Activated CD8-positive, alpha-beta memory T cell treated with anti-CD3 and anti-CD28 coated beads for 4 hours (primary cell): ENCODE measurements around the gene GFI1B.
"Not testable (repeated sequence)": the region's sequence is repeated elsewhere in the genome, so short reads cannot be mapped to it uniquely, and the experiment has no call there.

Source experiments
- DNase-seq, 2 donors: peaks; one replicate each; pipeline ENCODE4 v3.0.0-alpha.2; 2020; ENCODE audit warnings: low read depth in 2 of 2

Gene GFI1B

GRCh38 chr9:132969783-132970182, 8.7 kb upstream of the GFI1B start:
- no peak for DNase-seq

- no peak for DNase-seq
Observed at GRCh38 chr9:132970324-132971062, 8.0 kb upstream of the GFI1B start.

- DNase-seq, result no peak
Observed at GRCh38 chr9:132973166-132973565, 5.3 kb upstream of the GFI1B start.

DNA sequence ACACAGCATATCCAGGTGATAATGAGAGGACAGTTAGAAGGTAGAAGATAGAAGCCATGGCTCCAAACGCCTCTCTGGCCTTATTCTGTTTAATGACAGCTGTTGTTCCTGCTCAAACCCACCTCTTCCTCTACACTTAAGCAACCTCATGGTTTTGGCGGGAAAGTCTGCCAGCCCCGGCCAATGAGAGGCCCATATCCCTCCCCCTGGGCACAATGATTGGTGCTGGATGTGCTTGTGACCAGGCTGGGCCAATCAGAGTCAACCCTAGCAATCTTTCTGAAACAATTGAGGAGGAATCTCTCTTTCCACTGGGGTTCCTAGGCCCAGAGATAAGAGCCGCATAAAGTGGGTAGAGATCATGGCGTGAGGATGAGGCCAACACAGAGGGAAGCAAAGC, 4.8 kb upstream of the GFI1B start:
- DNase-seq, result no peak

GRCh38 chr9:132975961-132976360, 2.5 kb upstream of the GFI1B start:
- no peak for DNase-seq

GRCh38 chr9:132976571-132976970, 1.9 kb upstream of the GFI1B start:
- no peak for DNase-seq

DNA sequence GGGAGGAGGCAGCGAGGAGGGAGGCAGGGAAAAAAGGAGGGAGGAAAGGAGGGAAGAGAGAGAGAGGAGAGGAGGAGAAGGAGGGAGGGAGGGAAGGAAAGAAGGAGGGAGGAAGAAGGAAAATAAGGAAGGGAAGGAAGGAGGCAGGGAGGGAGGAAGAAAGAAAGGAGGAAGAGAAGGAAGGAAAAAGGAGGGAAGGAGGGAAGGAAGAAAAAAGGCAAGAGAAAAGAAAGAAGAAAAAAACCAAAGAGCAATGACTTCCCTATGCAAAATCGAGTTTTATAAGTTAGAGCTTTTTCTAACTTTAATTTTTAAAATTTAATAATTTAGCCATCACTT, 413 bp upstream of the GFI1B start:
- DNase-seq, result no peak

GRCh38 chr9:132980157-132980556, 1.7 kb downstream of the GFI1B start:
- DNase-seq, result no peak

DNA sequence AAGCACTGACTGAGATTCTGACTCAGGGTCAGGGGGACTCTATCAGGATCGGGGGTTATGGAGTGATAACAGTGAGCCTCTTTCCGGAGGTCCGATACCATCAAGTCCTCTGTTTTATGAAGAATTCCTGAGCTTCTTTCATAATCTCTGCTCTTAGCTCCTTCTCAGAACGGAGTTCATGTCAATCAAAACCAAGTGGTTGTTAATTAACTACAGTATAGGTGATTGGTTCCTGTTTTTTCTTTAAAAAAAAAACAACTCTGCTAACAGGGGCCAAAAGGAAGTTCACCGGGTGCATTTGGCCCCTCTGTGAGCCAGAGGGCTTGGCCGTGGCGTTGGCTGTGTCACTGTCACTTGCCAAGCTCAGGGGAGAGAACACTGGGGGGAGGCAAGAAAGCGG, 4.0 kb downstream of the GFI1B start:
- DNase-seq, result no peak

GRCh38 chr9:132983491-132984201, 5.2 kb downstream of the GFI1B start:
- no peak for DNase-seq

GRCh38 chr9:132984202-132985070, 5.9 kb downstream of the GFI1B start:
- DNase-seq, result no peak

DNA sequence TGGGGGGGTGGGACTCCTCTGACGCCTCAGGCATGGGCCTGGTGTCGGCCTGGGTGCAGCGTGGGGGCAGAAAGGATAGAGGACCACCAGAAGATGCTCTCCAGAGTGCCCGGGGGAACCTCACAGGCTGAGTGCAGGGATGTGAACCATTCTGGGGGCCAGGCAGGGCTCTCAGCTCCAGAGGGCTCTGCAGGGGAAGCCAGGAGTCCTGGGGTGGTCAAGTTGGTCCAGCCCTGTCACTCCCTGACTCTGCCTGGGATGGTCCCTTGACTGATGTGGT, 6.5 kb downstream of the GFI1B start:
- no peak for DNase-seq

DNA sequence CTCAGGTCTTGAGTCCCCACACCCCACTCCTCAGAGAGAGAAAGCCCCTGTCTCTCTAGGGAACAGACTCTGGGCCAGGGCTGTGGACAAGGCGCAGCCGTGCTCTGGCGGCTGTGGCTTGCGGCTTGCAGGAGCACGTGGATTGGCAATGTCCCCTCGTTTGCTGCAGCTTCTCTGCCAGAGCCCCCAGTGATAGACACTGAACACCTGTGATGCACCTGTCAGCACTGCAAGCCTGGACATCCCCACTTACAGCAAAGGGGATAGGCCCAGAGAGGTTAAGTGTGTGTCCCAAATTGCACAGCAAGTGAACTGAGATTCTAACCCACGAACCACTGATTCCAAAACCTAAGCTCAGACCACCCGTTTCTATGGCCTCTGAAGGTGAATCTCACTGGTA, 7.0 kb downstream of the GFI1B start:
- DNase-seq, result no peak

DNA sequence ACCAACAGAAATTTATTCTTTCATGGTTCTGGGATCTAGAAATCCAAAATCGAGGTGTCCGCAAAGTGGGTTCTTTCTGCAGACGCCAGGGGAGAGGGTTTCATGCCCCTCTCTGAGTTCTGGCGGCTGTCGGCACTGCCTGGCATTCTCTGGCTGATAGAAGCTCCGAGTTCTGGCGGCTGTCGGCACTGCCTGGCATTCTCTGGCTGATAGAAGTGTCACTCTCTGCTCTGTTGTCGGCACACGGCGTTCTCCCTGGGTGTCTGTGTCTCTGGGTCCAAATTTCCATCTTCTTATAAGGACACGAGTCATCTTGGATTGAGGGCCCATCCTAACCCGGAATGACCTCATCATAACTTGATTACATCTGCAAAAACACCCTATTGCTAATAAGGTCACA, 7.6 kb downstream of the GFI1B start:
- no peak for DNase-seq

- DNase-seq, result no peak
Observed at GRCh38 chr9:132986640-132987620, 8.4 kb downstream of the GFI1B start.

DNA sequence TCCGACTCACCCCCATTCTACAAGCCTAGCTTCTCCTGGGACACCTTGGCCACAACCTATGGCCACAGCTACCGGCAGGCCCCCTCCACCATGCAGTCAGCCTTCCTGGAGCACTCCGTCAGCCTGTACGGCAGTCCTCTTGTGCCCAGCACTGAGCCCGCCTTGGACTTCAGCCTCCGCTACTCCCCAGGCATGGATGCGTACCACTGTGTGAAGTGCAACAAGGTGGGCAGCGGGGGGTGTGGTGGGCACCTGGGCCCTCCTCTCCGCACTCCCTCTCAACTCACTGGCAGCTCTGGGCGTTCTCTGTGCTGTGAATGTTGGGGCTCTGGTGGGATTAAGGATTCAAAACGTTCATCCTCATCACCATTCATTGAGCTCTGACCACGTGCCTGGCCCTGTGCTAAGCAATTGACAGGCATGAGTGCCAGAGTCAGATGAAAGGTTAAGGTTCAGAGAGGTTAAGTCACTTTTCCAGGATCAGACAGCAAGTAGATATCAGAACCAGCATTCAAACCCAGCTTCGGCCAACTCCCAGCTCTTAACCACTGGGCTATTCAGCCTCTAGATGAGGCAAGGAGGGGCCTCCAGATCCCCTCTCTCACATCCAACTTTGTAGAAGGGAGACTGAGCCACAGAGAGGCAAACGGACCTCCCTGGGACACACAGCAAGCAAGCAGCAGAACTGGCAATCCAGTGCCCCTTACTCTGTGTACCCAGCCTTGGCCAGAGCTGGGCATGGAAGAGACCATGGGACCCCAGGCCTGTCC, 9.9 kb downstream of the GFI1B start:
- DNase-seq, result no peak

DNA sequence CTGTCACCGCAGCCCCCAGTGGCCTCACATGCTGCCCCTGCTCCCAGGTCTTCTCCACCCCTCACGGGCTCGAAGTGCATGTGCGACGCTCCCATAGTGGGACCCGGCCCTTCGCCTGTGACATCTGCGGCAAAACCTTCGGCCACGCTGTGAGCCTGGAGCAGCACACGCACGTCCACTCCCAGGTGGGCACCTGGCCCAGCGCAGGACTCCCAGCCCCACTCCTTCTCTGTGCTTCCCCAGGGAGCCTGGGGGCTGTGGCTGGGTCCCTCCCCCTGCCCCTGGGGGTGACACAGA, 10.5 kb downstream of the GFI1B start:
- DNase-seq, result no peak

GRCh38 chr9:132989414-132989996, 11.0 kb downstream of the GFI1B start:
- DNase-seq, result no peak

- not testable (repeated sequence) for DNase-seq
Observed at GRCh38 chr9:132989998-132990557, 11.6 kb downstream of the GFI1B start.

DNA sequence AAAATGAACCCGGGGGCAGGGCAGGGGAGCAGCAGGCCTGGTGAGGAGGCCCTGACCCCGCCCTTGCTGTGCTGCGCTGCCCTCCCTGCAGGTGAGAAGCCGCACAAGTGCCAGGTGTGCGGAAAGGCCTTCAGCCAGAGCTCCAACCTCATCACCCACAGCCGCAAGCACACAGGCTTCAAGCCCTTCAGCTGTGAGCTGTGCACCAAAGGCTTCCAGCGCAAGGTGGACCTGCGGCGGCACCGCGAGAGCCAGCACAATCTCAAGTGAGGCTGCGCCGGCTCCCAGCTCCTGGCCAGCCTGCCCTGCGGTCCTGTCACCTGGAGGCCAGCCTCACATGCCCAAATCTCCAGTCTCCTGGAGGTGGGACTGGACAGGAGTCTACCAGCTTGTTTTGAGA, 12.3 kb downstream of the GFI1B start:
- DNase-seq, result no peak
